ENCODE results near the gene RMND5B. TPM values are rescaled to one million over a fixed set of nuclear protein-coding genes. Genes with fewer than 3 reads are reported as not detected.
A peak's percentile ranks its signal among the peaks of the same experiment; 100 is the strongest.

The RMND5B gene
- total and polyA plus RNA-seq, 2 of the 13 experiments (the other 11 are each of a cell fraction or from before 2014, with no cell fraction given) = 18.6 to 20.4 TPM

- TF ChIP-seq, protein P1, sequence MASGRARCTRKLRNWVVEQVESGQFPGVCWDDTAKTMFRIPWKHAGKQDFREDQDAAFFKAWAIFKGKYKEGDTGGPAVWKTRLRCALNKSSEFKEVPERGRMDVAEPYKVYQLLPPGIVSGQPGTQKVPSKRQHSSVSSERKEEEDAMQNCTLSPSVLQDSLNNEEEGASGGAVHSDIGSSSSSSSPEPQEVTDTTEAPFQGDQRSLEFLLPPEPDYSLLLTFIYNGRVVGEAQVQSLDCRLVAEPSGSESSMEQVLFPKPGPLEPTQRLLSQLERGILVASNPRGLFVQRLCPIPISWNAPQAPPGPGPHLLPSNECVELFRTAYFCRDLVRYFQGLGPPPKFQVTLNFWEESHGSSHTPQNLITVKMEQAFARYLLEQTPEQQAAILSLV (CRISPR knock-in tag; IDR thresholded peaks at IDR 0.05; ENCODE audit: borderline replicate concordance) = no peak; the same call in 1 of the 2 replicates
- TF ChIP-seq TBP (CRISPR knock-in tag; IDR thresholded peaks at IDR 0.05) (0 out of 2 replicates have a peak, but pooled peaks have one; percentile 52), ARNT2 (CRISPR knock-in tag; IDR thresholded peaks at IDR 0.05; ENCODE audit: low read depth) (peak; percentile 28; the same call in 1 of the 2 replicates), ZIK1 (CRISPR knock-in tag; IDR thresholded peaks at IDR 0.05; ENCODE audit: borderline replicate concordance, low read depth) (no peak), ZNF34 (CRISPR knock-in tag; IDR thresholded peaks at IDR 0.05; ENCODE audit: borderline replicate concordance) (0 out of 2 replicates have a peak, but pooled peaks have one; percentile 77), RORA (CRISPR knock-in tag; IDR thresholded peaks at IDR 0.05) (0 out of 2 replicates have a peak, but pooled peaks have one; percentile 17), ZBTB46 (CRISPR knock-in tag; IDR thresholded peaks at IDR 0.05; ENCODE audit: borderline replicate concordance) (no peak), MBD4 (IDR thresholded peaks at IDR 0.05; ENCODE audit: borderline replicate concordance, low read length) (no peak), NFATC3 (CRISPR knock-in tag; IDR thresholded peaks at IDR 0.05) (no peak), ZNF749 (CRISPR knock-in tag; IDR thresholded peaks at IDR 0.05; ENCODE audit: borderline replicate concordance) (no peak; the same call in 1 of the 2 replicates), CREB1 (IDR thresholded peaks at IDR 0.05) (no peak; the same call in 1 of the 2 replicates), CREB1 (CRISPR knock-in tag; IDR thresholded peaks at IDR 0.05) (no peak), GMEB2 (CRISPR knock-in tag; IDR thresholded peaks at IDR 0.05; ENCODE audit: low read depth) (no peak), MBNL3 (CRISPR knock-in tag; conservative IDR thresholded peaks at IDR 0.05) (no peak), ZBTB3 (CRISPR knock-in tag; IDR thresholded peaks at IDR 0.05; ENCODE audit: borderline replicate concordance, low read depth) (0 out of 2 replicates have a peak, but pooled peaks have one; percentile 68), ZNF432 (CRISPR knock-in tag; IDR thresholded peaks at IDR 0.05; ENCODE audit: borderline replicate concordance) (no peak), GFI1 (CRISPR knock-in tag; IDR thresholded peaks at IDR 0.05; ENCODE audit: borderline replicate concordance) (no peak), SIN3B (IDR thresholded peaks at IDR 0.05; ENCODE audit: low read length) (no peak), KLF13 (CRISPR knock-in tag; IDR thresholded peaks at IDR 0.05) (0 out of 2 replicates have a peak, but pooled peaks have one; percentile 25), KLF12 (CRISPR knock-in tag; IDR thresholded peaks at IDR 0.05; ENCODE audit: borderline replicate concordance) (peak; percentile 72; the same call in 1 of the 2 replicates)
- TF ChIP-seq, protein P2, sequence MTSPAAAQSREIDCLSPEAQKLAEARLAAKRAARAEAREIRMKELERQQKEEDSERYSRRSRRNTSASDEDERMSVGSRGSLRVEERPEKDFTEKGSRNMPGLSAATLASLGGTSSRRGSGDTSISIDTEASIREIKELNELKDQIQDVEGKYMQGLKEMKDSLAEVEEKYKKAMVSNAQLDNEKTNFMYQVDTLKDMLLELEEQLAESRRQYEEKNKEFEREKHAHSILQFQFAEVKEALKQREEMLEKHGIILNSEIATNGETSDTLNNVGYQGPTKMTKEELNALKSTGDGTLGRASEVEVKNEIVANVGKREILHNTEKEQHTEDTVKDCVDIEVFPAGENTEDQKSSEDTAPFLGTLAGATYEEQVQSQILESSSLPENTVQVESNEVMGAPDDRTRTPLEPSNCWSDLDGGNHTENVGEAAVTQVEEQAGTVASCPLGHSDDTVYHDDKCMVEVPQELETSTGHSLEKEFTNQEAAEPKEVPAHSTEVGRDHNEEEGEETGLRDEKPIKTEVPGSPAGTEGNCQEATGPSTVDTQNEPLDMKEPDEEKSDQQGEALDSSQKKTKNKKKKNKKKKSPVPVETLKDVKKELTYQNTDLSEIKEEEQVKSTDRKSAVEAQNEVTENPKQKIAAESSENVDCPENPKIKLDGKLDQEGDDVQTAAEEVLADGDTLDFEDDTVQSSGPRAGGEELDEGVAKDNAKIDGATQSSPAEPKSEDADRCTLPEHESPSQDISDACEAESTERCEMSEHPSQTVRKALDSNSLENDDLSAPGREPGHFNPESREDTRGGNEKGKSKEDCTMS (CRISPR knock-in tag; conservative IDR thresholded peaks at IDR 0.05) = no peak
Measured at GRCh38 chr5:178130576-178131445, at the start of gene RMND5B (continued).

Data from HepG2 (cell line).